Smooth muscle cell (in vitro differentiated cells): Measurements from ENCODE around the gene ACYP1. TPM values are rescaled to one million over a fixed set of nuclear protein-coding genes. Genes with fewer than 3 reads are reported as not detected.

Experiments used
- DNase-seq: peaks from one replicate; lab custom pipeline; 2025; ENCODE audit not compliant: unreplicated experiment; lab: John Stamatoyannopoulos, UW
- H2AFZ ChIP-seq: fragments of 200-600 bp; sonication (generic); 2 replicates; pipeline ENCODE4 v1.6.0; 2016; ENCODE audit warnings: antibody characterized with exemption, low read depth, mild to moderate bottlenecking
- H3F3A ChIP-seq: fragments of 200-600 bp; sonication (generic); 2 replicates; pipeline ENCODE4 v1.6.0; 2017; ENCODE audit warnings: antibody characterized with exemption, low read depth
- H3K27ac ChIP-seq: fragments of 200-600 bp; sonication (generic); 2 replicates; pipeline ENCODE4 v1.5.1; 2016; ENCODE audit warnings: low read depth, mild to moderate bottlenecking
- H3K27me3 ChIP-seq: fragments of 200-600 bp; sonication (generic); 2 replicates; pipeline ENCODE4 v1.6.1; 2016; ENCODE audit warnings: low read depth, mild to moderate bottlenecking
- H3K36me3 ChIP-seq: fragments of 200-600 bp; sonication (generic); 2 replicates; pipeline ENCODE4 v1.5.1; 2016; ENCODE audit warnings: low read depth
- H3K4me1 ChIP-seq: fragments of 200-600 bp; sonication (generic); 2 replicates; pipeline ENCODE4 v1.5.1; 2016; ENCODE audit warnings: low read depth
- H3K4me2 ChIP-seq: fragments of 200-600 bp; sonication (generic); 2 replicates; pipeline ENCODE4 v1.6.0; 2016; ENCODE audit warnings: mild to moderate bottlenecking
- H3K4me3 ChIP-seq: fragments of 200-600 bp; sonication (generic); 2 replicates; pipeline ENCODE4 v1.5.1; 2016; ENCODE audit warnings: mild to moderate bottlenecking
- H3K79me2 ChIP-seq: fragments of 200-600 bp; sonication (generic); 2 replicates; pipeline ENCODE4 v1.6.0; 2016; ENCODE audit warnings: low read depth, mild to moderate bottlenecking
- H3K9ac ChIP-seq: fragments of 200-600 bp; sonication (generic); 2 replicates; pipeline ENCODE4 v1.6.0; 2016; ENCODE audit warnings: low read depth
- H3K9me3 ChIP-seq: fragments of 200-600 bp; sonication (generic); replicated peaks from 2 replicates; pipeline ENCODE4 v1.5.1; 2016; ENCODE audit warnings: low read depth
- H4K20me1 ChIP-seq: fragments of 200-600 bp; sonication (generic); 2 replicates; pipeline ENCODE4 v1.6.0; 2016; ENCODE audit warnings: low read depth
- CTCF ChIP-seq: fragments of 200-600 bp; sonication (generic); IDR thresholded peaks from 2 replicates; pipeline ENCODE4 v1.5.1; 2017; ENCODE audit warnings: borderline replicate concordance, mild to moderate bottlenecking, antibody characterized with exemption; ENCODE audit not compliant: insufficient read depth, poor library complexity, severe bottlenecking
- WGBS: methylation state at CpG from one replicate; pipeline ENCODE4 v1.1.7; 2016; ENCODE audit warnings: low lambda C conversion rate; 5-methylcytosine and 5-hydroxymethylcytosine counted together
- polyA plus RNA-seq: library from polyadenylated mRNA; unstranded; fragments of >200 nt; fragmentation: Nextera tagmentation; extraction: Ambion mirVana; gene quantifications from 2 replicates; pipeline ENCODE4 v1.2.1, GENCODE V29; 2016
- total RNA-seq: library from RNA; depleted of rRNA; stranded (reverse); fragments of >200 nt; gene quantifications from 2 replicates; pipeline ENCODE4 v1.2.3, GENCODE V29; 2014

ACYP1 gene
- 6.9 and 12.2 TPM in 2 replicates for total RNA-seq
- polyA plus RNA-seq = 14.9 and 17.3 TPM in 2 replicates

GRCh38 chr14:75063491-75064204 is at the start of gene ACYP1:
Gene ACYP1, minus strand, starts transcription at chr14:75064024. Its CDS starts 471 bp downstream, at chr14:75063553.
- H3F3A ChIP-seq = no peaks in the 10 kb centered on the region
- H3K4me3 ChIP-seq = peak within 1 kb of the TSS; percentile 73
- H3K9ac ChIP-seq = peak within 1 kb of the TSS; percentile 3
- H3K4me2 ChIP-seq = peak within 1 kb of the TSS; percentile 84
- H3K9me3 ChIP-seq = no peaks in the 10 kb centered on the region
- H3K27ac ChIP-seq = no peak within 1 kb of the TSS
- H3K27me3 ChIP-seq = no peaks in the 10 kb centered on the region
- no peak for TF ChIP-seq CTCF
- no peaks in the 10 kb centered on the region for H4K20me1 ChIP-seq
- peak; percentile 59 for DNase-seq
- peak within 1 kb of the TSS; percentile 67 for H2AFZ ChIP-seq
- H3K4me1 ChIP-seq = peaks cover 6% of the 10 kb centered on the region
- WGBS = 1% methylated on average over 34 of the region's 34 CpGs
- H3K79me2 ChIP-seq = no peaks in the 10 kb centered on the region
- no peaks in the 10 kb centered on the region for H3K36me3 ChIP-seq

GRCh38 chr14:75109877-75110276 is 46.1 kb upstream of the ACYP1 start:
- no peak for DNase-seq
- H3K27ac ChIP-seq = no peak overlapping the region
- TF ChIP-seq CTCF = no peak
- H3K9me3 ChIP-seq = no peaks in the 10 kb centered on the region
- H3K4me3 ChIP-seq = no peak overlapping the region
- H3K79me2 ChIP-seq = no peaks in the 10 kb centered on the region
- H3F3A ChIP-seq = no peaks in the 10 kb centered on the region
- 82% methylated on average over 2 of the region's 2 CpGs for WGBS
- H2AFZ ChIP-seq = no peak overlapping the region
- no peaks in the 10 kb centered on the region for H3K4me1 ChIP-seq
- H3K9ac ChIP-seq = no peak overlapping the region
- no peaks in the 10 kb centered on the region for H3K27me3 ChIP-seq
- H3K36me3 ChIP-seq = no peaks in the 10 kb centered on the region
- no peaks in the 10 kb centered on the region for H4K20me1 ChIP-seq
- no peak overlapping the region for H3K4me2 ChIP-seq

- no peaks in the 10 kb centered on the region for H4K20me1 ChIP-seq
- H3K27ac ChIP-seq = no peak overlapping the region
- H3K4me2 ChIP-seq = no peak overlapping the region
- no peaks in the 10 kb centered on the region for H3K36me3 ChIP-seq
- no peaks in the 10 kb centered on the region for H3K9me3 ChIP-seq
- no peak overlapping the region for H2AFZ ChIP-seq
- DNase-seq = no peak
- no peak for TF ChIP-seq CTCF
- H3K4me1 ChIP-seq = no peaks in the 10 kb centered on the region
- H3K9ac ChIP-seq = no peak overlapping the region
- H3F3A ChIP-seq = no peaks in the 10 kb centered on the region
- H3K79me2 ChIP-seq = no peaks in the 10 kb centered on the region
- H3K4me3 ChIP-seq = no peak overlapping the region
- no peaks in the 10 kb centered on the region for H3K27me3 ChIP-seq
- 79% methylated on average over 3 of the region's 3 CpGs for WGBS
Observed at GRCh38 chr14:75107186-75107585, 43.4 kb upstream of the ACYP1 start.

GRCh38 chr14:75101491-75101890 is 37.7 kb upstream of the ACYP1 start:
- Histone ChIP-seq H3K79me2 (no peaks in the 10 kb centered on the region), H4K20me1 (no peaks in the 10 kb centered on the region), H3K4me3 (no peak overlapping the region), H2AFZ (no peak overlapping the region), H3K4me1 (no peaks in the 10 kb centered on the region), H3K27me3 (no peaks in the 10 kb centered on the region), H3F3A (no peaks in the 10 kb centered on the region), H3K4me2 (no peak overlapping the region), H3K36me3 (no peaks in the 10 kb centered on the region), H3K9ac (no peak overlapping the region), H3K27ac (no peak overlapping the region), H3K9me3 (no peaks in the 10 kb centered on the region)
- no peak for TF ChIP-seq CTCF
- WGBS = 81% methylated on average over 4 of the region's 4 CpGs
- no peak for DNase-seq
